Vagina (tissue), 2 donors: ENCODE data around the gene LTB4R2.

ENCODE experiments used
- CTCF ChIP-seq, 3 experiments: fragments of 450-650 bp in 2 of 3; fragments of 200-600 bp in 1 of 3; sonication (generic) in 1 of 3; IDR thresholded peaks; one replicate each; pipeline ENCODE4 v1.5.1; 2017 to 2019; ENCODE audit warnings: antibody characterized with exemption in 3 of 3, mild to moderate bottlenecking in 2 of 3, moderate library complexity in 2 of 3
- POLR2A ChIP-seq, 2 donors: fragments of 450-650 bp; IDR thresholded peaks; one replicate each; pipeline ENCODE4 v1.6.1; 2017; ENCODE audit warnings: antibody characterized with exemption in 2 of 2, mild to moderate bottlenecking in 2 of 2, moderate library complexity in 2 of 2
- POLR2AphosphoS5 ChIP-seq, 2 donors: sonication (generic); formaldehyde crosslinking; IDR thresholded peaks; one replicate each; pipeline ENCODE4 v1.9.0; 2017; ENCODE audit warnings: antibody characterized with exemption in 2 of 2, mild to moderate bottlenecking in 2 of 2, low read depth in 1 of 2; ENCODE audit not compliant: insufficient read depth in 1 of 2

GRCh38 chr14:24282736-24283135 lies 27.2 kb upstream of the LTB4R2 start:
- TF ChIP-seq CTCF (IDR thresholded peaks at IDR 0.05) (no peak), POLR2AphosphoS5 (IDR thresholded peaks at IDR 0.05; ENCODE audit: insufficient read depth in 1 of 2, low read depth in 1 of 2) (no peak), POLR2A (IDR thresholded peaks at IDR 0.05) (no peak)
